ENCODE data around the gene C19orf85.
A peak's percentile ranks its signal among the peaks of the same experiment; 100 is the strongest.

The C19orf85 gene

GRCh38 chr19:55489711-55490477 lies 25.3 kb upstream of the C19orf85 start:
- no peak for DNase-seq (ENCODE audit: low spot score)

DNA sequence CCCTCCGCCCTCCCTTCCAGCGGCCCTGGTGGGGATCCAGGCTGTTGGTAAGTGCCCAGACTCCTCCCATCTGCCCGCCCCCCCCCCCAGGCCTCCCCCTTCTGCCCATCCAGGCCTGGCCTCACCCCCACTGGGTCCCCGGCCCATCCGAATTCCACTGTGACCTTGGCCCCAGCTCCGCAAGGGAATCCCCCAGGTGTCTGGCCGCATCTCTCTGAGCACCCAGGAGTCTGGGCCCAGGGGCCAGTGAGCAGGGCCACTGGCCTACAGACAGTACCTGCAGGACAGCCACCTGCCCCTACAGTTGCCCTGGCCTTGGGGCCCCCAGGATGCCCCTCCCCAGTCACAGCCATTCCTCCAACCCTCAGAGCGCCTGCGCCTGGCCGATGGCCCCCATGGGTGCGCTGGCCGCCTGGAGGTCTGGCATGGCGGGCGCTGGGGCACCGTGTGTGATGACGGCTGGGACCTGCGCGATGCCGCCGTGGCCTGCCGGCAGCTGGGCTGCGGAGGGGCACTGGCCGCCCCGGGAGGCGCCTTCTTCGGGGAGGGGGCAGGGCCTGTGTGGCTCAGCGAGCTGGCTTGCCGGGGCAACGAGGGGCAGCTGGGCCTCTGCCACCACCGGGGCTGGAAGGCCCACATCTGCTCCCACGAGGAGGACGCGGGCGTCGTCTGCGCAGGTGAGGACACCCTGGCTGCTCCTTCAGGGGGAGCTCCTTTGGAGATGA lies 24.6 kb upstream of the C19orf85 start:
- no peak for DNase-seq (ENCODE audit: low spot score)

DNA sequence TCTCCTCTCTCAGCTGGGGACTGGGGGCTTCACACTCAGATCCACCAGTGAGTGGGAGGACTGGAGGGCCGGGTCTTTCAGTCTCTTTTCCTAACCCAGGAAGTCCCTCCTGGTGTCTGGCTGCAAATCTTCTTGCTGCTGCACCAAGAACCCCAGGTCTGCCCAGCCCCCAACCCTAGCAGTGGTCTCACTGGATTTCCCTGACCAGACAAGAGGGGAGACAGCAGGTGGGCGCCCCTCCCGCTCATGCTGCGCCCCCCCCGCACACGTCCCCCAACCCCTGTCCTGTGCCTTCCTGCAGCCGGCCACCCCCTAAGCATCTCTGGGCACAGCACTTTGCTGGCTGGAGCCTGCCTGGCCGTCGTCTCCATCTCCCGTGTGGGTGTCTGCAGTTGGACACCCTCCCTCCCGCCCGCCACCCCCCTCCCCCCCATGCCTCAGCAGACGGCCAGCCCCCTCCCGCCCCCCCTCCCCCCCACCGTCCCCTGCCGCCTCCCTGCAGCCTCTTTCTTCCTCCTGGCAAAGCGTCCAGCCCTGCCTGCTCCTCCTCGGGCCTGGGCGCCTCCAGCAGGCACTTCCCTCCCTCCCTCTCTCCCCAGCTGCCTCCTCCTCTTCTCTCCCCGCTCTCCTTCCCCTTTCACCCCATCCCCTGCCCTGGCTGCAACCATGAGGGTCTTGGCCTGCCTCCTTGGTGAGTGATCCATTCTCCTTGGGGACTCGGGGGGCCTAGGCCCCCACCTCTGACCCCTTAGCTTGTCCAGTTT lies 23.6 kb upstream of the C19orf85 start, which contains the start of gene SSC5D:
Gene SSC5D (plus strand): TSS at position 513 of the 764 bp plus-strand sequence. CDS start 154 bp downstream, at position 667.
- no peak for DNase-seq (ENCODE audit: low spot score)

- peak; percentile 92 for DNase-seq (ENCODE audit: low spot score)
Measured at GRCh38 chr19:55486971-55487923, 22.7 kb upstream of the C19orf85 start.

DNA sequence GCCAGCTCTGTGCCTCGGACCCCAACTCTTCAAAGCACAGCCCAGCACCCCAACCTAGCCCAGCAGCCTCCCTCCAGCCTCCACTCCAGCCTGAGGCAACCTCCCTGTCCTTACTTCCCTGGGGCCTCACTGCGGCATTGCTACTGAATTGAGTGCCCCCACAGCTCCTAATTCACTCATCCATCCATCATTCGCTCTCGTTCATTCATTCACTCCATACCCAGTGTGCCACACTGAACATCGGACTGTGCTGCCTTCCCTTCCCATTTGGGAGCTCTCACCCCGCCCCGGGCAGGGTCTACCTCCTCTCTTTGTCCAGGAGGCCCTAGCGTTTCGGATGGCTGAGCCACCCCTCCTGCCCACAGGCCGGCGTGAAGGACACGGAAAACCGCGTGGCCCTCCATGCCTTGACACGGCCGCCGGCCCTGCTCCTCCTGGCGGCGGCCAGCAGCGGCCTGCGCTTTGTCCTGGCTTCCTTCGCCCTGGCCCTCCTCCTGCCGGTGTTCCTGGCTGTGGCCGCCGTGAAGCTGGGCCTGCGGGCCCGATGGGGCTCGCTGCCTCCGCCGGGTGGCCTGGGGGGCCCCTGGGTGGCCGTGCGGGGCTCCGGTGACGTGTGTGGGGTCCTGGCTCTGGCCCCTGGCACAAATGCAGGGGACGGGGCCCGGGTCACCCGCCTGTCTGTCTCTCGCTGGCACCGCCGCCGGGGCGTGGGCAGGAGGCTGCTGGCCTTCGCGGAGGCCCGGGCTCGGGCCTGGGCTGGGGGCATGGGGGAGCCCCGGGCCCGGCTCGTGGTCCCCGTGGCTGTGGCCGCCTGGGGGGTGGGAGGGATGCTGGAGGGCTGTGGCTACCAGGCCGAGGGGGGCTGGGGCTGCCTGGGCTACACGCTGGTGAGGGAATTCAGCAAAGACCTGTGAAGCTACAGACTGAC lies 21.8 kb upstream of the C19orf85 start:
- DNase-seq (ENCODE audit: low spot score): no peak

GRCh38 chr19:55485439-55486011 lies 21.0 kb upstream of the C19orf85 start:
- no peak for DNase-seq (ENCODE audit: low spot score)

GRCh38 chr19:55484593-55485438 lies 20.3 kb upstream of the C19orf85 start, which contains the start of gene NAT14:
TSS of gene NAT14 (plus strand) at chr19:55485188. CDS start at chr19:55485709, 521 bp downstream.
- peak; percentile 91 for DNase-seq (ENCODE audit: low spot score)

DNA sequence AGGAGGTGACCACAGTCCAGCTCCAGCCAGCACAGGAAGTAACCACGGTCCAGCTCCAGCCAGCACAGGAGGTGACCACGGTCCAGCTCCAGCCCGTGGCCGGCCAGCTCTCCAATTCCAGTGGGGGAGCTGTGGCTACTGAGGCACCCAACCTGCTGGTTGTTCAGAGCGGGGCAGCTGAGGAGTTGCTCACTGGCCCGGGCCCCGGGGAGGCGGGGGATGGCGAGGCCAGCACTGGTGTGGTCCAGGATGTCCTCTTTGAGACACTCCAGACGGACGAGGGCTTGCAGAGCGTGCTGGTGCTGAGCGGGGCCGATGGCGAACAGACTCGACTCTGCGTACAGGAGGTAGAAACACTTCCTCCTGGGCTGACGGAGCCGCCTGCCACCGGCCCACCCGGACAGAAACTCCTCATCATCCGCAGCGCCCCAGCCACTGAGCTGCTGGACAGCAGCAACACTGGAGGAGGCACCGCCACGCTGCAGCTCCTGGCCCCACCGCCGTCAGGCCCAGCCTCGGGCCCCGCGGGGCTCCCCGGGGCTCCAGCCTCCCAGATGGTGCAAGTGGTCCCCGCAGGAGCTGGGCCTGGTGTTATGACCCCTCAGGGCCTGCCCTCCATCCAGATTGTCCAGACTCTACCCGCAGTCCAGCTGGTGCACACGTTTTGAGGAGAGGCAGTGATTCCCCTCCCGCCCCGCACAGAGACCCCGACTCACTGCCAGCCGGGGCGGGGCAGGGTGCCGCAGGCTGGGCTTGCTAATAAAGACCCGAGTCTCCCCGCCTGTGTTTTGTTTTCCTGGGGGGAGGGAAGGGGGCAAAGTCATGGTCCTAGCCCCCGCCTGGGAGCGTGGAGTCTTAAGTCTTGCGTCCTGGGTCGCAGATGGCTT lies 19.4 kb upstream of the C19orf85 start:
- no peak for DNase-seq (ENCODE audit: low spot score)

DNA sequence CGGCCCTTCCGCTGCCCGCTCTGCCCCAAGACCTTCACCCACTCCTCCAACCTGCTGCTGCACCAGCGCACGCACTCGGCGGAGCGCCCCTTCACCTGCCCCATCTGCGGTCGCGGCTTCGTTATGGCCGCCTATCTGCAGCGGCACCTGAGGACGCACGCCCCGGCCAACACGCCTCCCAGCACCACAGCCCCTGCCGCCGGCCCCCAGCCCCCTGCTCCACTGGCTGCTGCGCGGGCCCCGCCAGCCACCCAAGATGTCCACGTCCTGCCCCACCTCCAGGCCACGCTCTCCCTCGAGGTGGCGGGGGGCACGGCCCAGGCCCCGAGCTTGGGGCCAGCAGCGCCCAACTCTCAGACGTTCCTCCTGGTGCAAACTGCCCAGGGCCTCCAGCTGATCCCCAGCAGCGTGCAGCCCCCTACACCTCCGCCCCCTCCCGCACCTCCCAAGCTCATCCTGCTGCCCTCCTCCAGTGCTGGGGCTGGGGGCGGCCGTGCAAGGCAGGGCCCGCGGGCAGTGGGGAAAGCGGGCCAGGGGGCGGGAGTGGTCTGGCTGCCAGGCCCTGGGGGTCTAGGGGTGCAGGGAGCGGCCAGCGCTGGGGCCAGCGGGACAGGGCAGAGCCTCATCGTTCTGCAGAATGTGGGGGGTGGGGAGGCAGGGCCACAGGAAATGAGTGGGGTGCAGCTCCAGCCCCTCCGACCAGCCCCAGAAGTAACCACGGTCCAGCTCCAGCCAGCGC lies 18.6 kb upstream of the C19orf85 start:
- no peak for DNase-seq (ENCODE audit: low spot score)

- no peak for DNase-seq (ENCODE audit: low spot score)
Measured at GRCh38 chr19:55482156-55482961, 17.8 kb upstream of the C19orf85 start.

DNA sequence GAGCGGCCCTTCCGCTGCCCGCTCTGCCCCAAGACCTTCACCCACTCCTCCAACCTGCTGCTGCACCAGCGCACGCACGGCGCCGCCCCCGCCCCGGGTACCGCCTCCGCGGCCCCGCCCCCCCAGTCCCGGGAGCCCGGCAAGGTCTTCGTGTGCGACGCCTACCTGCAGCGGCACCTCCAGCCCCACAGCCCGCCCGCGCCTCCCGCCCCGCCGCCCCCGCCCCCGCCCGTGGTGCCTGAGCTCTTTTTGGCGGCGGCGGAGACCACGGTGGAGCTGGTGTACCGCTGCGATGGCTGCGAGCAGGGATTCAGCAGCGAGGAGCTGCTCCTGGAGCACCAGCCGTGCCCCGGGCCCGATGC lies 17.2 kb upstream of the C19orf85 start:
- DNase-seq (ENCODE audit: low spot score): no peak

- no peak for DNase-seq (ENCODE audit: low spot score)
Measured at GRCh38 chr19:55481148-55481793, 16.7 kb upstream of the C19orf85 start.

- DNase-seq (ENCODE audit: low spot score): no peak
Measured at GRCh38 chr19:55479451-55480230, 15.1 kb upstream of the C19orf85 start.

GRCh38 chr19:55479045-55479444 lies 14.5 kb upstream of the C19orf85 start:
- DNase-seq (ENCODE audit: low spot score): no peak

- DNase-seq (ENCODE audit: low spot score): no peak
Measured at GRCh38 chr19:55478364-55478763, 13.8 kb upstream of the C19orf85 start.

All from left forelimb (tissue), 1 donor.